ENCODE measurements around the gene DGKG. TPM values are rescaled to one million over a fixed set of nuclear protein-coding genes. Genes with fewer than 3 reads are reported as not detected.

DGKG gene
- total and polyA plus RNA-seq, 9 of the 15 experiments (the other 6 are each of a cell fraction or from before 2014, with no cell fraction given), result 0.01 to 0.36 (median 0.15) TPM

DNA sequence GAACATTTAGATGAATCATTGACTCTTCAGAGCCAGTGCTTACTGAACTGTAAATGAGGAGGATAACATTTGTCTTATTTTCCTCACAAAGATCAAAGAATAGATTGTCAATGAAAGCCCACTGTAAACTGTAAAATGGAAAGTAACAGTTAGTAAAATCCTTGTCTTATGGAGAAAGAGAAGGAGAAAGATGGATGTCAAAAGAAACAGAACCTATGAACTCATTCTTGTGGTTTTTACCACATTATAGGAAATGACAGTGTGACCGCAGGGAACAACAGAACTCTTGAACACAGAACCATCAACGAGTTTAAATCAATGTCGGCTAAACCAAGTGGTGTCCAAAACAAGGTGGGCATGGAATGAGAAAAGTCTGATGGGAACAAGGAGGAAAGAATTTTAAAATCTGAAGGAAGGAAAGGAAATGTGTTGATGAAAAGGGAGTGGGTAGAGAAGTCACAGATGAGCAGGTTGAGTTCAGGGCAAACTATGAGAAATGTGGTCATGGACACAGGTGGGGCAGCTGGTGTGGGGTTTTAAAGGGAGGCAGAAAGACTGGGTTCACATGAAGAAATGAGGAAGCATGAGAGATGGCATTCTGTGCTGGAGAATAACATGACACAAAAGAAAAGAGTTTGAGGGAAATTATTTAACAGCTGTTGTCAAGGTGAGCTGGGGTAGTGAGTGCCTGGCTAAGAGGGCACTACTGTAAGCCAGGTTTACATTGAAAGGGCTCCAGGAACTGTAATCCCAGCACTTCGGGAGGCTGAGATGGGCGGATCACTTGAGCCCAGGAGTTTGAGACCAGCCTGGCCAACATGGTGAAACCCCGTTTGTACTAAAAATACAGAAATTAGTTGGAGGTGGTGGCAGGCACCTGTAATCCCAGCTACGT lies 210.7 kb downstream of the DGKG start (continued):
- TF ChIP-seq PRDM10 (IDR thresholded peaks at IDR 0.05; ENCODE audit: partially characterized antibody), result no peak

- Histone ChIP-seq H3K9ac (ENCODE audit: insufficient read depth in 1 of 2, low read depth in 2 of 2, low read length in 2 of 2) (no peak overlapping the region), H3K4me2 (ENCODE audit: insufficient read depth, low read length) (no peak overlapping the region), H3K27me3 (ENCODE audit: control insufficient read depth in 2 of 2, insufficient read depth in 2 of 2, low read length in 2 of 2) (peaks cover 44 to 51% of the 10 kb centered on the region in 2 experiments), H3K9me3 (replicated peaks; ENCODE audit: control insufficient read depth, insufficient read depth, low read depth, low read length) (no peaks in the 10 kb centered on the region), H4K20me1 (replicated peaks; ENCODE audit: control insufficient read depth, insufficient read depth, low read length) (0 out of 2 replicates have a peak, but pooled peaks cover 2% of the 10 kb centered on the region), H3K27ac (ENCODE audit: extremely low read depth, low read depth, low read length) (no peak overlapping the region), H3K79me2 (ENCODE audit: control insufficient read depth, insufficient read depth, low read length) (no peaks in the 10 kb centered on the region), H3K4me3 (no peak overlapping the region), H3K36me3 (ENCODE audit: control insufficient read depth, insufficient read depth, low read length) (no peaks in the 10 kb centered on the region), H3K4me1 (replicated peaks in 1 of 2; ENCODE audit: control insufficient read depth in 2 of 2, insufficient read depth in 2 of 2, low read length in 2 of 2) (no peaks in the 10 kb centered on the region), H3K9me1 (ENCODE audit: control insufficient read depth, insufficient read depth, low read length) (no peaks in the 10 kb centered on the region), H2AFZ (ENCODE audit: low read depth, low read length) (no peak overlapping the region)
- intact Hi-C loops (cut with micrococcal nuclease) (no loop called here), in situ Hi-C loops (cut with MboI) (no loop called here)
- ATAC-seq (no peak), FAIRE-seq (no peak), DNase-seq (ENCODE audit: extremely low read depth in 1 of 4, low spot score in 3 of 4) (no peak)
- BruUV-seq (replicated peaks), result no TSS peak
- ChIA-PET POLR2A (interaction anchor here (1.1 kb wide), 1 partner anchor 11 kb away, joined by 3 read pairs; no protein-coding TSS in a partner anchor), CTCF (ENCODE audit: low intra/inter-chr PET ratio) (no interaction called here)
- no peak for TF ChIP-seq JUNB (CRISPR knock-in tag; conservative IDR thresholded peaks at IDR 0.05)
- TF ChIP-seq, protein P1, sequence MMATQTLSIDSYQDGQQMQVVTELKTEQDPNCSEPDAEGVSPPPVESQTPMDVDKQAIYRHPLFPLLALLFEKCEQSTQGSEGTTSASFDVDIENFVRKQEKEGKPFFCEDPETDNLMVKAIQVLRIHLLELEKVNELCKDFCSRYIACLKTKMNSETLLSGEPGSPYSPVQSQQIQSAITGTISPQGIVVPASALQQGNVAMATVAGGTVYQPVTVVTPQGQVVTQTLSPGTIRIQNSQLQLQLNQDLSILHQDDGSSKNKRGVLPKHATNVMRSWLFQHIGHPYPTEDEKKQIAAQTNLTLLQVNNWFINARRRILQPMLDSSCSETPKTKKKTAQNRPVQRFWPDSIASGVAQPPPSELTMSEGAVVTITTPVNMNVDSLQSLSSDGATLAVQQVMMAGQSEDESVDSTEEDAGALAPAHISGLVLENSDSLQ (IDR thresholded peaks at IDR 0.05), result peak; percentile 19; the same call in 1 of the 2 replicates
- TF ChIP-seq SMARCA5 (IDR thresholded peaks at IDR 0.05), result no peak
- 2% methylated on average over 11 of the region's 11 CpGs for WGBS (ENCODE audit: insufficient coverage, low coverage, missing lambda C conversion rate)
These were observed 211.8 kb downstream of the DGKG start for GRCh38 chr3:186150041-186150830.
